Fibroblast of gingiva (primary cell): ENCODE results near the gene DOCK8.
"Not testable (repeated sequence)": the region's sequence is repeated elsewhere in the genome, so short reads cannot be mapped to it uniquely, and the experiment has no call there.

Experiments used
- DNase-seq: peaks from one replicate; pipeline ENCODE4 v3.0.0-alpha.2; 2011; ENCODE audit warnings: low read depth

The DOCK8 gene

DNA sequence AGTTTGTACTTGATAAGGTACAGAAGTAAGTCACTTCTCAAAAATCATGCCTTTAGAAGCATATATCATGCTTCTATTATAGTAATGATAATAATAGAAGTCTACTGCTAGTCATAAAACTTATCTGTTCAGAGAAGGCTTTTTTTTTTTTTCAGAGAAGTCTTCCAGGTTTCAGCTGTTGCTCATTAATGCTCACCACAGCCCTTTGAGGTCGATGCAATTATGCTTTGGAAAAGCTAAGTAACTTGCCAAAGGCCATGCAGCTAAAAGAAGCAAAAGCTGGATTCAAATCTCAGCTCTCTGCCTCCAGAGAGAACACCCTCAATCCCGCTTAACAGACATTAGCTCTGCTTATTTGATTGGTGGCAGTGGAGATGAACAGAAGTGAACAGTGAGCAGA, 150.8 kb downstream of the DOCK8 start:
- DNase-seq, result no peak

DNA sequence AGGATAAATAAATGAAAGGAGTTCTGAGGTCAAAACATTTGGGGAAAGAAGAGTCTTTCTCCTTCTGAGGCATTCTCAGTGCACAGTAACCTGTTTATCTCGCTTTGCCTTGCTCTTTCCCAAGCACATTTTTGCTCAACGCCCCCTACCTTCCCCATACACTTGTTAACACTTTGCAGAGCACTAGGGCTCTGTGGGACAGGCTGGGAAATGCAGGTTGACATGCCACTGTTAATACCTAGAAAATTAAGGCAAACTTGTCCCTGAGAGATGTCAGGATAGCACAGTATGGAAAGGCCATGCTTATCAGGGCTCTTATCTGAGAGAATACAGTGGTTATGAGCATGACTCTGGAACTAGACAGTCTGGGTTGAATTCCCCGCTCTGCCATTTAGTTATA, 152.0 kb downstream of the DOCK8 start:
- DNase-seq, result no peak

DNA sequence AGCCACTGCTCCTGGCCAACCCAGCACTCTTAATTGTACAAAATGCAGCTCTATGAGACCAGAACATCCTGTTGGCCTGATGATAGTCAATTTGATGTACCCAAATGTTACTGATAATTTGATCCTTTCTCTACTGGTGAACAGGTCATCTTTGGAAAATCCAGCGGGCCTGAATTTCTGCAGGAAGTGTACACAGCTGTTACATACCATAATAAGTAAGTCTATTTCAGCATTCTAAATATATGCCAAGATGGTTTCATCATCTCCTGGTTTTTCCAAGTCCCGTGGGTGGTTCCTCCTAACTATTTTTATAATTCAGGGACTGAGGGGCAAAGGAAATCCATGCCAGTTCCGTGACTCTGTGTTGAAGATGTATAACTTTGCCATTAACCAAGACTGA, 155.4 kb downstream of the DOCK8 start:
- no peak for DNase-seq

DNA sequence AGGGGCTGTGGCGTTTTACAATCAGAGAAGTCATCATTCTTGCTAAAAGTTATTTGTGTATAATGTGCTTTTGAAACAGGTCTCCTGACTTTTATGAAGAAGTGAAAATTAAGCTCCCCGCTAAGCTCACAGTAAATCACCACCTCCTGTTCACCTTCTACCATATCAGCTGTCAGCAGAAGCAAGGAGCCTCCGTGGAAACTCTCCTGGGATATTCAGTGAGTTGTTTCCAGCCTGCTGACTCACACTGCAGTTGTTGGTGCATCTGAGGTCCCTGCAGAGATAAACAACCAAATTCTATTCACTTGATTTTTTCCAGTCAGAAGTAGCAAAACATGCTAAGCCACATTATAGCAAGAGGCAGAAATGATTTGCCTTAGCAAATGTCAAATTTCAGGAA, 156.7 kb downstream of the DOCK8 start:
- no peak for DNase-seq

DNA sequence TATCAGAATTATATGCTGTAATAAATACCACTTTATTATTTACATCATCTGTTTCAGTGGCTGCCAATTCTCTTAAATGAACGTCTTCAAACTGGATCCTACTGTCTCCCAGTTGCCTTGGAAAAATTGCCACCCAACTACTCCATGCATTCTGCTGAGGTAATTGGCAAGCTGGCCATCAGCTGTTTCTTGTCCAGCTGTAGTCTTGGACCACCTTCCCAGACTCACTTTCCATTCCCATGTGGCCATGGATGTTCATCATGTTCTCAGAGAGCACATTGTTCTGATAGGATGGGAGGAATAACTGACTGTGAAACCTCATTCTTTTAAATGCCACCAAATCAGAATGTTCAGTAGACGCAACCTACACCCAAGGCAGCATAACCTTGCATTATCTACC, 157.5 kb downstream of the DOCK8 start:
- DNase-seq, result no peak

DNA sequence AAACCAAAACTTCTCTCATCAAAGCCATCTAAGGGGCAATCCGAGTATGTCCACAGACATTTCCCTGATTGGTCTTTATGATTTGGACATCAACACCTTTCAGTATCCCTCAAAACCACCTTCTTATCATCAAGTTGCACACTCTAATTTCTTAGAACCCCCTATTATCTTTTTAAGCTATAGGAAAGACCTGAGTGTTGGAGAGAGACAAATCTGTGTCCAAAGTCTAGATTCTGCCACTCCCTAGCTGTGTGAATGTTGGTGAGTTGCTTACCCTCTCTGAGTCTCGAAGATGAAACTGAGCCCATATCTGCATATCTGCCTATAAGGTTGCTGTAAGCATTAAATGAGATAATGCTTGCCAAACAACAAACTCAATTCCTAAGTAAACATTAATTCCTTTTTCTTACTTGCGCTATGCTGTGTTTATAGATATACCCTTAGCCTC, 159.1 kb downstream of the DOCK8 start:
- DNase-seq, result no peak

DNA sequence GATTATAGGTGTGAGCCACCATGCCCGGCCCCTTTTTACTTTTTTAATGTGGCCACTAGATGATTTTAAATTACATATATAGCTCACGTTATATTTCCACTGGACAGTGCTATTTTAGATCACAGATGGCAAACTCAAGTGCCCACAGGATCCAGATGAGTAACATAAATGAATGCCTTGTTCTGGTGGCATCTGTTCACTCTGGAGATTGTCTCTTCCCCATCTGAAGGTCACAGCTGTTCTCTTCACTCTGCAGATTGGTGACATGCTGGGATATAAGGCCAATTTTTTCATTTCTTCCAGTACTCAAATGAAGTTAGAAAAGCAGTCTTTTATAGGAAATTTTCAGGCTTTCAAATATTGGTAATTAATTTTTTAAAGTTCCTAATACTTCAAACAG, 160.1 kb downstream of the DOCK8 start:
- DNase-seq, result no peak

DNA sequence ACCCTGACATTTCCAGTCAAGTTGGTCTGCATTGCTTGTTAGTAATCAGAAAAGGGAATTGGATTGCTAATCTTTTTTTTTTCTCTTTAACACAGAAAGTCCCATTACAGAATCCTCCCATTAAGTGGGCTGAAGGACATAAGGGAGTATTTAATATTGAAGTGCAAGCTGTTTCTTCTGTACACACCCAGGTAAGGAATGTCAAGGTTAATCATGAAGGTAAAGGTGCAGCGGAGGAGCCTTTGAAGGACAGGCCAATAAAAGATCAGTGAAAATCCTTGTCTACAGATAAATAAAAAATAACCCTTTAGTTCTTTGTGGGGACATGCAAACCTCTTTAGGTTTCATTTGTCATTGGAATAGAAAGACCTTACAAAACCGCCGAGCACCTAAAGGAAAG, 161.4 kb downstream of the DOCK8 start:
- DNase-seq, result no peak

DNA sequence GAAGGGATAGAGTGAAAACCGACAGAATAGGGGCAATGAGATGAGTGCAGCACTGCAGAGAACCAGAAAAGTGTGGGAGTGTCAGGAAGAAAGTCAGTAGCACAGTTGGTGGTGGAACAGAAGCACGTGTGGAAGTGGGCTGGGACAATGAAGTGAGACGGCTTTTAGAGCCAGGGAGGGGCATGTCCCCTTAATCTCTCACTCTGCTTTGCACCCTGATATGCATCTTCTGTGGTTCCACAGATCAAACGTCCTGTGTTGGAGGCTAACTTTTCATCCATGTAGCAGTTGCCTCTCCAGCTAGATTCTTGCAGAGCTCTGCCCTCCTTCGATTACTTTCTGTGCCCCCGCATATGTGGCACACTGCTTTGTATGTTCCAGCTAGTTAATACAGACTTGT, 163.6 kb downstream of the DOCK8 start:
- DNase-seq, result no peak

DNA sequence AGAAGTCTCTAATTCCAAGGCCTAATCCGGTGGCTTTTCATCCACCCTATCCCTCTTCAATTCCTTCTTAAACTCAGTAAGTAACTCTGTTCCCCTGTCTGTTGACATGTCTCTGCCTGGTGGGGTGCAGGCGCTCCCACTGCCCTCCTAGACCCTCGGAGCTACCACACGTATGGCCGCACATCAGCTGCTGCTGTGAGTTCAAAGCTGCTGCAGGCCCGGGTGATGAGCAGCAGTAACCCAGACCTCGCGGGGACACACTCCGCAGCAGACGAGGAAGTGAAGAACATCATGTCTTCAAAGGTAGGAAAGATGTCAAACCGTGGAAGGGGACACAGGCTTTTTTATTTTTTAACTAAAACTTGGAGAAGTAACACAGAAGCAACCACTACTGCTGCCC, 167.7 kb downstream of the DOCK8 start:
- DNase-seq, result no peak

DNA sequence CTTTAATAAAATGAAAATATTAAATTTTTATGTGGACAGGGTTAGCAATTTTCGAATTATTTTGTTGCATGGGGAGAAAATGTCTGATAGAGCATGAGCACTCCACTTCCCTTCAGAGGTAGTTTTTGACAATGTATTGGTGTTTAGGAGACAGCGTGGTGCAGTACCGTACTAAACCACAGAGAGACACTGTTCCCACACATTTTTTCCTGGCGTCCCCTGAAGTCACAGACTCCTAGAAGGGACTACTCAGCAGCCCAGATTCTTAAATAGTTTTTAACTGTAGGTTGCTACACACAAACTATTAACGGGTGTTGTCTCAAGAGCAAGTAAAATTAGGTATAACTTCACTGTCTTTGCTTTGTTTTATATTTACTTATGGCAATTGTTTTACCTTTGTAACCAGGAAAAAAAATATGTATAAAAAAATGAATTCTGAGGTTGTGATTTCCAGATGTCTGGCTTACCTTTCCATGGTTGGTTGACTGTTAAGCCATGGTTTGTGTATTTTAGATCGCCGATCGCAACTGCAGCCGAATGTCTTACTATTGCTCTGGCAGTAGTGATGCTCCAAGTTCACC, 171.2 kb downstream of the DOCK8 start:
- DNase-seq, result peak; percentile 53

DNA sequence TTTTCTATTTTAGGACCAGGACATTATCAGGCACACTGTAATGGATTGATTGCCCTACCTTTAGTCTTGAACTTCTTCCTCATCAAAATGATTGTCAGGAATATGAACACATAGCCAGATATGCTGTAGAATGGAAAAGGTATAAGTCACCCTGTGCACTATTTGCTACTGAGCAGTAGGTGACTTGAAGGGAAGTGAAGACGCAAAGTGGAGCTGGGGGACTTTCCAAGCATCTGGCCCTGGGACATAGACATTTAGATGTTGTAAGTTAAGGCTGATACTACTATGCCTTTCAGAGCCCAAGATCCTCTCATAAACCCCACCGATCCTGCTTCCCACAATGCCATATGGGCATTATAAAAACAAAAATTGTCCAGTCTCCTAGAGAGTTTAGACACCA, 174.5 kb downstream of the DOCK8 start:
- no peak for DNase-seq

DNA sequence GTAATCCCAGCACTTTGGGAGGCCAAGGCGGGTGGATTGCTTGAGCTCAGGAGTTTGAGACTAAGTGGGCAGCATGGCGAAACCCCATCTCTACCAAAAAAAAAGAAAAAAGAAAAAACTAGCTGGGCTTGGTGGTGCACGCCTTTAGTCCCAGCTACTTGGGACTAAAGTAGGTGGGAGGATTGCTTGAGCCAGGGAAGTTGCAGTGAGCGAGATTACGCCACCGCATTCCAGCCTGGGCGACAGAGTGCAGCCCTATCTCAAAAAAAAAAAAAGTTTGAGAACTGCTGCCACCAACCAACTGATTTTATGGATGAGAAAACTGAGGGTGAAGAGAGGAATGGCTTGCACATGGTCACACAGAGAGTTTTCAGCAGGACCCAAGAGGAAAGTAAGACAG, 175.1 kb downstream of the DOCK8 start:
- DNase-seq, result no peak

DNA sequence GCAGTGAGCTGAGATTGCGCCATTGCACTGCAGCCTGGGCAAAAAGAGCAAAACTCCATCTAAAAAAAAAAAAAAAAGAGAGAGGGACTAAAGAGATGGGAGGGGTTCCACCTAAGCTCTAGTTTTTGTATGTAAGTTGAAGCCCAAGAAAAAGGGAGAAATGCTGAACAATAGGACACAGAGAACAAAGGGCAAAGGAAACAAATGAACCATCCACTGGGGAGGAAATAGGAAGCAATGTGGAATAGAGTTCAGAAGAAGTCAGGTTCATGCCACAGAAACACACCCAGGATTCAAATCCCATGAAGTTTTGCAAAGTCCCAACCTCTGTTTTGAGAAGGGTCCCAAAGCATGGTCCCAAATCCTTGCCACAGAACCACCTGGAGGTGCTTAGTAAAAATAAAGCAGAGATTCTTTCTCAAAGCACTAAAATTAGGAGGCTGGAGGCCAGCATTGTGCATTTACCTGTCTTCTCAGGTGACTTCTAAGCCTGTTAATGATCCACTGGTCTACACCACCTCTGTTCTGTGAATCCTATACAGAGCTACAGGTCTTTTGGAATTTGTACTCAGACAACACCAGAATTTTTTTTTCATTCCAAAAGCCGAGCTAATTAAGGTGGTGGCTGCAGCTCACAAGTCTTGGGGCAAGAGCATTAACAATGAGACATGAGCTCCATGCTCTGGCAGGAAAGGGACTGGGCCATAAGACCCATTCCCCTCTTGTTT, 177.6 kb downstream of the DOCK8 start:
- no peak for DNase-seq

DNA sequence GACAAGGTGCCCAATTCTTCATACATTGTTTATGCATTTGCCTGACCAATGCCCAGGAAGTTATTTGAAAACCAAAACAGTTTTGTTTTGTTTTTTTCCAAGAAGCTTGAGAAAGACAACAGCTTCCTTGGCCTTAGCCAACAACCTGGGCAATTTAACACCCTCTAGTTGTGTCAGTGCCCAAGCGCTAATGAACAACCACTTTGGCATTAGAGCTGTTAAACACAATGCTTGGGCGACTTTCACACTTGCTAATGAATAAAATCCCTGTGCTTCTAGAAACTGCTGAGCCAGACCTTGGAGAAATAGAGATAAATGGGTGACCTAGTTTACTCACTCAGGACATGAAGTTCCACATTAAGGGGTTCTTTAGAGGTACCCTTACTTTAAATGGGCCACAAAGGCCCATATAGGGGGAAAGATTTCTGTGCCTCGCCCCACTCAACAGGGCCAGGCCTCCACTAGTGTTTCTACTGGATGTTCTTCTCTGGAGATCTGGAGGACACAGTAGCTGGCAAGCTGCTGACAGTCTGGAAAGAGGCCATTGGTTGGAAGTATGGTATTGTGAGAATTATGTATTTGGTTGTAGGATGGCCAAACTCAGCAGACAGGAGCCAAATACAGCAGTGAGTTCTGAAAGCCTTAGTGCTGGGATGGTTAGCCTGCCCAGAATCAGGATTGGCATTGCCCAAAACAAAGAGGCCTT, 179.8 kb downstream of the DOCK8 start:
- DNase-seq, result no peak

DNA sequence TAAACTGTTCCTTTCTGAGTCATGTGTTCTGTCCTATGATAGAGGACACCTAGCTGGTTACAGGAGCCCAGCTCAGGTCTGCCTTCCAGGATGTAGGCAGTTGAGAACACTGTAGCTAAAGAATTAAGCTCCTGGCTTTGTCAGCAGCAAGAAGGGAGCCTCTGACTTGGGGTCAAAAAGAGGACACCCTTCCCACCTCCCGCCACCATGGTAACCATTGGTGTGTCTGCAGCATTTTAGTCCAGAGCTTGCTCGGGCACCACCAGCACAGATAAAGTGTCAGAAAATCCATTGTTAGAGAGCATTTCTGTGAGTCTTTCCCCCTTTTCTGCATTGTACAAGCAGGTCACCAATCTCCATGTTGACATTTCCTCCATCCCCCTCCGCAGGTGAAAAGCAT, 181.7 kb downstream of the DOCK8 start:
- DNase-seq, result no peak

DNA sequence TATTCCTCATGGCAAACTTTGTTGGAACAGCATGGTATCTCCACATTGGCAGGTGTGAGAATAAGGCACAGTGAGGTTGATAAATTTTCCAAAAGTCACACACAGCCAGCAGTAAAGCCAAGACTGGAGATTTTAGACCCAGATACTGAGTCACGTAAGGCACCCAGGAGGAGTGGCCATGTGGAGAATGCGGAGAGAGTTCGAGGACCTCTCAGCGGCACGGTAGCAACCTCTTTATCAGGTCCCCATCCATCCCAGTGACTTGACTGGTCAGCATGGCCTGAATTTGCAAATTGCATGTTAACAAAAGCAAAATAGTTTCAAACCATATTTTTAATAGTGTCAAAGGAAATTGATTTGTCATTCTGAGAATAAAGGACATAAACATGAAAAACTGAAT, 183.4 kb downstream of the DOCK8 start:
- no peak for DNase-seq

DNA sequence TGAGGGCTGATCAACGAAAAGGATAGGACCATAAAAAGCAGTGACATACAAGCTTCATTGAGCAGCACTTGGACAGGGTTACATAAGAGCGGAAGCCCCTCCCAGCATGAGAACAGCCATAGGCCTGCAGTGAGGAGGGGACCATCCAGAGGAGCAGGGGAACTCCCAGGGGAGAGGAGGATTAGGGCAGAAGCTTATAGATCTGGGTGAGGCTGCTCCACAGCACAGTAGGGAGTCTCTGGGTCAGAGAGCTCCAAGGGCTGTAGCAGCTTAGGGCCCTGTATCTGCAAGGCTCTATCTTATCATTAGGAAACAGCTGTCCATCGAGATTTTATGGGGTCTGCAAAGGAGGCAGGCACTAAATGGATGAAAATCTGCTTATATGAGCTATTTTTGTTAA, 186.6 kb downstream of the DOCK8 start:
- DNase-seq, result no peak

DNA sequence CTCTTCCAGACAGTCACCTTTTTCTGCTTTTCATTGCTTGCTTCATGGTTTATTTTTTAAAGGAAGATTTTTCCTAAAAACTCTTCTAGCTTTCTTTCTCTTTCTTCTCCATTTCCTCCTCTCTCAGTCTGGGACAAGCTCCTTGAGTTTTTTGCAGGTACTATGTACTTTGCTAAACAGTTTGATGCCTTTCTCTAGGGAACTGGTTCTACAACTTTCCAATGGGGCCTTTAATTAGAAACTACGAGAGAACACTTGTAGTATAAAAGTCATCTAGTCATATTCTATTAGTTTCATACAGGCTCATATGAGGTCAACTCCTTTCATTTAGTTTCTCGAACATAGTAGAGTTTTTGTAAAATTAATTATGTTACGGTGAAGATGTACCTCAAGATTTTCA, 189.6 kb downstream of the DOCK8 start:
- DNase-seq, result no peak

DNA sequence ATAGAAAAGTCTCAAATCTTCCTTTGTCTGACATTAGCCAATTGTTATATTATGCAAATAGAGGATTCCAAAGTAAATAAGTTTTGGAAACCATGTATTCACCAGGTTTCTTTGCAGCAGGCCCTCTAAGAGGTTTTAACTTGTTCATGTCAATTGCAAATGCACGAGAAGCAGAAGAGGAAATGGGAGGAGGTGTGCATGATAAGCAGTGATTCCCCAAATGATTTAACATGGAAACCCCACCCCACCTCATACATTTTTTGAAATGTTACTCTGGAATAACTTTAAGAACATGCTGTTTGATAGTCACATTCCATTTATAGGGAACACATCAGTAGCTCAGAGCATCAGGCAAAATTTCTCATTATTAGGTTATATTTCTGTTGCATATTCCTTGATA, 190.7 kb downstream of the DOCK8 start:
- DNase-seq, result no peak

DNA sequence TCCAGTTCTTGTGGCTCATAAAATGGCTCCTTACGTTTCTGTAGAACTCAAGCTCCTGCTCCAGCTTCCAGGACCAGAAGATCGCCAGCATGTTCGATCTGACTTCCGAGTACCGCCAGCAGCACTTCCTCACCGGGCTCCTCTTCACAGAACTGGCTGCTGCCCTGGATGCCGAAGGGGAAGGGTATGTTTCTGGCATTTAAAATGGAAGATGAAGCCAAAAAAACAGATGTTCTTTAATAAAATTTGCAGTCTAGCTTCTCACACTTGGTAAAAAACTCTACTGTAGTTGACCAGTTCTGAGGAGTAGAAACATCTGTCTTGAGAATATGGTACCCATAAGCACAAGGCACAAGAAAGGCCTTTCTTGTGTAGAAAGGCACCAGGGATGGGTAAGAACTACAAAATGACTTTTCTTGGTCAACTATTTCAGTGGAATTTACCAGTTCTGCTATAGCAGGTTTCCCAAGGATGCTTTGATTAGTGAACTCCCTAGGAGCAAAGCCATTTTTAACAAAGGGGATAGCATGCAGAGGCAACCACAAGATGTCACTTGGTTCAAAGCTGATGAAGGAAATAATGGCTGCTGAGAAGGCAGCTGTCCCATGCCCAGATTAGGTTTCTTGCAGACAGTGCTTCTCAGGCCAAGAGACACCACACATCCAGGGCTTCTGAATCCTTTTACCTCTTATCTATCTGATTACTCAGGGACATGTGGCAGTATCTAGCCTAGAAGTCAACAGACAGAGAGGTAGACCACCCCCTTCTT, 192.4 kb downstream of the DOCK8 start:
- DNase-seq, result peak; percentile 9

DNA sequence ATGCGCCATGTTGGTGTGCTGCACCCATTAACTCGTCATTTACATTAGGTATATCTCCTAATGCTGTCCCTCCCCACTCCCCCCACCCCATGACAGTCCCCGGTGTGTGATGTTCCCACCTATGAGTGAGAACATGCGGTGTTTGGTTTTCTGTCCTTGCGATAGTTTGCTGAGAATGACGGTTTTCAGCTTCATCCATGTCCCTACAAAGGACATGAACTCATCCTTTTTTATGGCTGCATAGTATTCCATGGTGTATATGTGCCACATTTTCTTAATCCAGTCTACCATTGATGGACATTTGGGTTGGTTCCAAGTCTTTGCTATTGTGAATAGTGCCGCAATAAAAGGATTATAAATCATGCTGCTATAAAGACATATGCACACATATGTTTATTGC, 195.0 kb downstream of the DOCK8 start:
- not testable (repeated sequence) for DNase-seq

DNA sequence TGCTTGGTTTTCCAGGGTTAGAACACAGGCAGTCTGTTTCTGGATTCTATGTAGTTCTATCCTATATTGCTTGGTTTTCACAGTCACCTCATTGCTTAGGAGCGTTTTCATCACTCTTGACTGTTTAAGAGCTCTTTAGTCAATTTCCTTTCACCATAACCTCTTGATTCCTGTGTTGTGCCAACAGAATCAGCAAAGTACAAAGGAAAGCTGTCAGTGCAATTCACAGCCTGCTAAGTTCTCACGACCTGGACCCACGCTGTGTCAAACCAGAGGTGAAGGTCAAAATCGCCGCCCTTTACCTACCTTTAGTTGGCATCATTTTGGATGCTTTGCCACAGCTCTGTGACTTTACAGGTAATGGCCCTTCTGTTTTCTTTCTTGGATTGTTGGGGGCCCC, 199.9 kb downstream of the DOCK8 start:
- no peak for DNase-seq
